Measurements from ENCODE around the gene TMEM158.

Gene TMEM158

DNA sequence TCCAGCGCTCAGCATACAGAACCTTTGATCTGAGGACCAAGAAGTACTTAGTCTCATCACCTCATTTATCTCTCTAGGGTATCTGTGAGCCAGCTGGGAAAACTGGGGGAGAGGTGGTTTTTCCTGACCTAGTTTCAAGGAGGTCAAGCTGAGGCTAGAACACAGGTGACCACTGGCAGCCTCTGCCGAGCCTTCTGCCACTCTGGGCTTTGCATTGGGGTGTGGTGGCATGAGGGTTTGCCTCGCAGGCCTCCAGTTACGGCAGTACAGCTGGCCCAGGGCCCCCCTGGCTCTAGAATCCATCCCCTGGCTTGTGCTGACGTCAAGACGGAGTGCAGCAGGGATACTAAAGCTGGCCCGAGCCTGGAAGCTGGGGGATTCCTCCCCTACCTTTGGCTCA, 45.2 kb downstream of the TMEM158 start:
- Histone ChIP-seq H3K23ac (ENCODE audit: low read length in 2 of 2) (peak overlapping the region in 1 of 2 experiments; percentile 42), H3K27ac (ENCODE audit: low read length, poor library complexity, severe bottlenecking) (no peak overlapping the region), H3K14ac (ENCODE audit: low read length in 2 of 2) (peak overlapping the region in 1 of 2 experiments; percentile 92), H2BK12ac (ENCODE audit: low read length in 2 of 2) (peak overlapping the region; percentile 6 to 91), H3K36me3 (ENCODE audit: control insufficient read depth in 1 of 2, insufficient read depth in 2 of 2, low read depth in 1 of 2, low read length in 2 of 2) (no peaks in the 10 kb centered on the region), H2AK5ac (ENCODE audit: low read length, severe bottlenecking) (peak overlapping the region; percentile 5), H3K9me3 (ENCODE audit: control insufficient read depth, low read length) (no peaks in the 10 kb centered on the region), H3K4ac (ENCODE audit: low read depth in 1 of 2, low read length in 2 of 2) (peak overlapping the region in 1 of 2 experiments; percentile 91), H3K4me3 (ENCODE audit: insufficient read depth in 1 of 2, low read depth in 1 of 2, low read length in 2 of 2) (no peak overlapping the region), H2BK120ac (ENCODE audit: low read depth, low read length) (no peak overlapping the region), H2BK5ac (ENCODE audit: low read depth, low read length, poor library complexity, severe bottlenecking) (no peak overlapping the region), H3K79me1 (replicated peaks; ENCODE audit: low read length, poor library complexity, severe bottlenecking) (no peaks in the 10 kb centered on the region), H3K4me2 (ENCODE audit: low read length, poor library complexity, severe bottlenecking) (no peak overlapping the region), H4K91ac (ENCODE audit: low read length) (peak overlapping the region; percentile 5), H3K18ac (ENCODE audit: low read depth in 1 of 2, low read length in 2 of 2) (peak overlapping the region in 1 of 2 experiments; percentile 83), H3K9ac (ENCODE audit: low read length) (no peak overlapping the region), H2AFZ (ENCODE audit: low read depth, low read length) (no peak overlapping the region), H2BK15ac (ENCODE audit: low read depth, poor library complexity, severe bottlenecking) (no peak overlapping the region), H4K8ac (ENCODE audit: low read length) (no peak overlapping the region), H3K27me3 (ENCODE audit: control insufficient read depth in 1 of 2, insufficient read depth in 1 of 2, low read length in 2 of 2) (no peaks in the 10 kb centered on the region), H3K4me1 (ENCODE audit: control insufficient read depth, insufficient read depth, low read depth, low read length) (peaks cover 39% of the 10 kb centered on the region)
- no peak for DNase-seq
- 84% methylated on average over 6 of the region's 7 CpGs for WGBS

GRCh38 chr3:45180051-45180450, 46.0 kb downstream of the TMEM158 start:
- peak overlapping the region; percentile 15 for H3K9ac ChIP-seq (ENCODE audit: low read length)
- no peak overlapping the region for H2BK5ac ChIP-seq (ENCODE audit: low read depth, low read length, poor library complexity, severe bottlenecking)
- no peaks in the 10 kb centered on the region for H3K79me1 ChIP-seq (replicated peaks; ENCODE audit: low read length, poor library complexity, severe bottlenecking)
- no peak overlapping the region for H3K4me3 ChIP-seq (ENCODE audit: insufficient read depth in 1 of 2, low read depth in 1 of 2, low read length in 2 of 2)
- H2AFZ ChIP-seq (ENCODE audit: low read depth, low read length), result no peak overlapping the region
- peak overlapping the region; percentile 15 to 37 for H3K18ac ChIP-seq (ENCODE audit: low read depth in 1 of 2, low read length in 2 of 2)
- H3K27me3 ChIP-seq (ENCODE audit: control insufficient read depth in 1 of 2, insufficient read depth in 1 of 2, low read length in 2 of 2), result no peaks in the 10 kb centered on the region
- H3K14ac ChIP-seq (ENCODE audit: low read length in 2 of 2), result no peak overlapping the region
- H3K4ac ChIP-seq (ENCODE audit: low read depth in 1 of 2, low read length in 2 of 2), result peak overlapping the region in 1 of 2 experiments; percentile 56
- no peaks in the 10 kb centered on the region for H3K36me3 ChIP-seq (ENCODE audit: control insufficient read depth in 1 of 2, insufficient read depth in 2 of 2, low read depth in 1 of 2, low read length in 2 of 2)
- H3K9me3 ChIP-seq (ENCODE audit: control insufficient read depth, low read length), result no peaks in the 10 kb centered on the region
- no peak overlapping the region for H3K27ac ChIP-seq (ENCODE audit: low read length, poor library complexity, severe bottlenecking)
- no peak overlapping the region for H3K23ac ChIP-seq (ENCODE audit: low read length in 2 of 2)
- WGBS, result 33% methylated on average over 6 of the region's 6 CpGs
- H4K91ac ChIP-seq (ENCODE audit: low read length), result no peak overlapping the region
- peak overlapping the region; percentile 88 for H2BK15ac ChIP-seq (ENCODE audit: low read depth, poor library complexity, severe bottlenecking)
- no peak overlapping the region for H3K4me2 ChIP-seq (ENCODE audit: low read length, poor library complexity, severe bottlenecking)
- peak; percentile 81 for DNase-seq
- peaks cover 39% of the 10 kb centered on the region for H3K4me1 ChIP-seq (ENCODE audit: control insufficient read depth, insufficient read depth, low read depth, low read length)
- H2AK5ac ChIP-seq (ENCODE audit: low read length, severe bottlenecking), result peak overlapping the region; percentile 38
- H2BK12ac ChIP-seq (ENCODE audit: low read length in 2 of 2), result peak overlapping the region; percentile 67 to 85
- H4K8ac ChIP-seq (ENCODE audit: low read length), result no peak overlapping the region
- H2BK120ac ChIP-seq (ENCODE audit: low read depth, low read length), result no peak overlapping the region

- Histone ChIP-seq H3K18ac (ENCODE audit: low read depth in 1 of 2, low read length in 2 of 2) (peak overlapping the region in 1 of 2 experiments; percentile 32), H3K9ac (ENCODE audit: low read length) (no peak overlapping the region), H2BK120ac (ENCODE audit: low read depth, low read length) (peak overlapping the region; percentile 21), H3K4ac (ENCODE audit: low read depth in 1 of 2, low read length in 2 of 2) (peak overlapping the region in 1 of 2 experiments; percentile 71), H3K9me3 (ENCODE audit: control insufficient read depth, low read length) (no peaks in the 10 kb centered on the region), H3K23ac (ENCODE audit: low read length in 2 of 2) (no peak overlapping the region), H2AFZ (ENCODE audit: low read depth, low read length) (no peak overlapping the region), H2BK12ac (ENCODE audit: low read length in 2 of 2) (peak overlapping the region; percentile 20 to 91), H3K36me3 (ENCODE audit: control insufficient read depth in 1 of 2, insufficient read depth in 2 of 2, low read depth in 1 of 2, low read length in 2 of 2) (no peaks in the 10 kb centered on the region), H2BK15ac (ENCODE audit: low read depth, poor library complexity, severe bottlenecking) (no peak overlapping the region), H2AK5ac (ENCODE audit: low read length, severe bottlenecking) (peak overlapping the region; percentile 59), H3K27me3 (ENCODE audit: control insufficient read depth in 1 of 2, insufficient read depth in 1 of 2, low read length in 2 of 2) (no peaks in the 10 kb centered on the region), H3K14ac (ENCODE audit: low read length in 2 of 2) (no peak overlapping the region), H3K4me3 (ENCODE audit: insufficient read depth in 1 of 2, low read depth in 1 of 2, low read length in 2 of 2) (no peak overlapping the region), H4K91ac (ENCODE audit: low read length) (no peak overlapping the region), H4K8ac (ENCODE audit: low read length) (no peak overlapping the region), H2BK5ac (ENCODE audit: low read depth, low read length, poor library complexity, severe bottlenecking) (no peak overlapping the region), H3K4me1 (ENCODE audit: control insufficient read depth, insufficient read depth, low read depth, low read length) (peaks cover 39% of the 10 kb centered on the region), H3K79me1 (replicated peaks; ENCODE audit: low read length, poor library complexity, severe bottlenecking) (no peaks in the 10 kb centered on the region), H3K27ac (ENCODE audit: low read length, poor library complexity, severe bottlenecking) (no peak overlapping the region), H3K4me2 (ENCODE audit: low read length, poor library complexity, severe bottlenecking) (no peak overlapping the region)
- 94% methylated on average over 3 of the region's 3 CpGs for WGBS
- no peak for DNase-seq
These were observed 46.9 kb downstream of the TMEM158 start for GRCh38 chr3:45179163-45179562.

- Histone ChIP-seq H3K27ac (ENCODE audit: low read length, poor library complexity, severe bottlenecking) (peak overlapping the region; percentile 28), H3K18ac (ENCODE audit: low read depth in 1 of 2, low read length in 2 of 2) (peak overlapping the region; percentile 82 to 92), H3K79me1 (replicated peaks; ENCODE audit: low read length, poor library complexity, severe bottlenecking) (no peaks in the 10 kb centered on the region), H4K8ac (ENCODE audit: low read length) (peak overlapping the region; percentile 83), H2AFZ (ENCODE audit: low read depth, low read length) (no peak overlapping the region), H3K14ac (ENCODE audit: low read length in 2 of 2) (peak overlapping the region in 1 of 2 experiments; percentile 23), H2BK5ac (ENCODE audit: low read depth, low read length, poor library complexity, severe bottlenecking) (peak overlapping the region; percentile 68), H3K4ac (ENCODE audit: low read depth in 1 of 2, low read length in 2 of 2) (peak overlapping the region; percentile 15 to 65), H3K23ac (ENCODE audit: low read length in 2 of 2) (no peak overlapping the region), H3K4me2 (ENCODE audit: low read length, poor library complexity, severe bottlenecking) (no peak overlapping the region), H3K4me3 (ENCODE audit: insufficient read depth in 1 of 2, low read depth in 1 of 2, low read length in 2 of 2) (no peak overlapping the region), H3K4me1 (ENCODE audit: control insufficient read depth, insufficient read depth, low read depth, low read length) (peaks cover 35% of the 10 kb centered on the region), H2BK12ac (ENCODE audit: low read length in 2 of 2) (peak overlapping the region; percentile 60 to 89), H3K9me3 (ENCODE audit: control insufficient read depth, low read length) (no peaks in the 10 kb centered on the region), H2BK15ac (ENCODE audit: low read depth, poor library complexity, severe bottlenecking) (no peak overlapping the region), H3K36me3 (ENCODE audit: control insufficient read depth in 1 of 2, insufficient read depth in 2 of 2, low read depth in 1 of 2, low read length in 2 of 2) (no peaks in the 10 kb centered on the region), H3K9ac (ENCODE audit: low read length) (no peak overlapping the region), H4K91ac (ENCODE audit: low read length) (peak overlapping the region; percentile 23), H2BK120ac (ENCODE audit: low read depth, low read length) (no peak overlapping the region), H3K27me3 (ENCODE audit: control insufficient read depth in 1 of 2, insufficient read depth in 1 of 2, low read length in 2 of 2) (no peaks in the 10 kb centered on the region), H2AK5ac (ENCODE audit: low read length, severe bottlenecking) (peak overlapping the region; percentile 59)
- peak; percentile 79 for DNase-seq
- 70% methylated on average over 11 of the region's 13 CpGs for WGBS
These were observed 47.7 kb downstream of the TMEM158 start for GRCh38 chr3:45178183-45179023.
